ENCODE data around the gene SLC22A23. TPM values are rescaled to one million over a fixed set of nuclear protein-coding genes. Genes with fewer than 3 reads are reported as not detected.
A peak's percentile ranks its signal among the peaks of the same experiment; 100 is the strongest.

SLC22A23 gene
- total and polyA plus RNA-seq, 2 of the 4 experiments (the other 2 are of a cell fraction) = 0.72 to 1.6 TPM

DNA sequence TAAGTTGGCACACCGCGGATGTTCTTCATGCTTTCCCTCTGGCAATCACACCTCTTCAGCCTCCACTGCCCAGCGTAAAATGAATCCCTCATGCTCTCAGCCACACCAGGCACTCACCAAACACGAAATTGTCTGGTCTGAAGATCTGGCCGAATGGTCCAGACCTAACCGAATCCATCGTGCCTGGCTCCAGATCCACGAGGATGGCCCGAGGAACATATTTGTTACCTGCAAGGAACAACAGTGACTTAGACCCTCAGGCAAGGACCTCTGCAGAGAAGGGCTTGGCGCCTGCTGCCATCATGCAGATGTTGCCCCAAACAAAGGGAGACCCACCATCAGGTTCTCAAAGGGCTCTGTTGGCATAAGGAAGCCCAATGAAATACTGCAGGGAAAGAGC, 230.8 kb downstream of the SLC22A23 start:
- H3K23ac ChIP-seq (ENCODE audit: low read depth, low read length) = no peak overlapping the region
- ATAC-seq (ENCODE audit: low read depth) = no peak
- peaks cover 45% of the 10 kb centered on the region for H3K27me3 ChIP-seq (ENCODE audit: control insufficient read depth, insufficient read depth, low read length)
- H4K91ac ChIP-seq (ENCODE audit: insufficient read depth, low read depth, low read length) = no peak overlapping the region
- H3K4me2 ChIP-seq (ENCODE audit: low read depth, low read length) = peak overlapping the region; percentile 79; the same call in 1 of the 2 replicates
- H3K56ac ChIP-seq (ENCODE audit: extremely low read depth, insufficient read depth, low read length) = no peak overlapping the region
- H4K20me1 ChIP-seq (ENCODE audit: insufficient read depth, low read length) = peaks cover 9% of the 10 kb centered on the region; the same call in 1 of the 2 replicates
- no peak overlapping the region for H3K4ac ChIP-seq (ENCODE audit: low read depth, low read length)
- no peak overlapping the region for H2BK15ac ChIP-seq (ENCODE audit: low read depth, low read length)
- H3K79me1 ChIP-seq (ENCODE audit: low read depth in 1 of 2, low read length in 2 of 2) = peaks cover 0 to 4% of the 10 kb centered on the region in 2 experiments; a peak in 1 of 4 replicates
- peaks cover 7% of the 10 kb centered on the region; the same call in 1 of the 2 replicates for H3K9me1 ChIP-seq (ENCODE audit: insufficient read depth, low read length)
- BruUV-seq (replicated peaks) = no TSS peak
- no peak overlapping the region for H2BK20ac ChIP-seq (ENCODE audit: low read depth, low read length)
- H4K8ac ChIP-seq (ENCODE audit: low read depth in 2 of 2, low read length in 2 of 2) = no peak overlapping the region
- no peak overlapping the region for H3K9ac ChIP-seq (ENCODE audit: low read depth, low read length)
- H4K5ac ChIP-seq (ENCODE audit: low read depth, low read length) = no peak overlapping the region
- no peaks in the 10 kb centered on the region for H3K36me3 ChIP-seq (ENCODE audit: control insufficient read depth, insufficient read depth, low read length)
- in situ Hi-C loops (cut with MboI; ENCODE audit: low sequenced_read_pairs) (no loop called here), intact Hi-C loops (cut with micrococcal nuclease) (no loop called here), dilution Hi-C loops (cut with HindIII; ENCODE audit: low sequenced_read_pairs, unreplicated experiment) (no loop called here)
- no peak overlapping the region for H2AFZ ChIP-seq (replicated peaks; ENCODE audit: low read length, poor library complexity)
- no peak overlapping the region for H2AK5ac ChIP-seq (ENCODE audit: low read depth, low read length)
- no peak overlapping the region for H3K4me3 ChIP-seq (ENCODE audit: insufficient read depth, low read depth, low read length)
- no peak overlapping the region for H2BK5ac ChIP-seq (ENCODE audit: low read depth, low read length, poor library complexity, severe bottlenecking)
- no peak for TF ChIP-seq RAD21 (IDR thresholded peaks at IDR 0.05; ENCODE audit: low read length)
- TF ChIP-seq MAFK (IDR thresholded peaks at IDR 0.05; ENCODE audit: low read depth, low read length) = no peak
- no peak for TF ChIP-seq POLR2A (IDR thresholded peaks at IDR 0.05; ENCODE audit: low read depth, low read length)
- TF ChIP-seq, protein P1, sequence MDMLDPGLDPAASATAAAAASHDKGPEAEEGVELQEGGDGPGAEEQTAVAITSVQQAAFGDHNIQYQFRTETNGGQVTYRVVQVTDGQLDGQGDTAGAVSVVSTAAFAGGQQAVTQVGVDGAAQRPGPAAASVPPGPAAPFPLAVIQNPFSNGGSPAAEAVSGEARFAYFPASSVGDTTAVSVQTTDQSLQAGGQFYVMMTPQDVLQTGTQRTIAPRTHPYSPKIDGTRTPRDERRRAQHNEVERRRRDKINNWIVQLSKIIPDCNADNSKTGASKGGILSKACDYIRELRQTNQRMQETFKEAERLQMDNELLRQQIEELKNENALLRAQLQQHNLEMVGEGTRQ (IDR thresholded peaks at IDR 0.05; ENCODE audit: low read depth, low read length) = no peak
- TF ChIP-seq RCOR1 (IDR thresholded peaks at IDR 0.05; ENCODE audit: insufficient replicate concordance, low read length) = no peak
- TF ChIP-seq NFE2L2 (IDR thresholded peaks at IDR 0.05; ENCODE audit: low read depth, low read length) = no peak
- no peak for TF ChIP-seq CHD1 (IDR thresholded peaks at IDR 0.05; ENCODE audit: low read depth, low read length)
- TF ChIP-seq MAZ (IDR thresholded peaks at IDR 0.05; ENCODE audit: borderline replicate concordance, low read depth, low read length) = no peak
- H3K9me3 ChIP-seq (ENCODE audit: control insufficient read depth, insufficient read depth, low read length) = peaks cover 2% of the 10 kb centered on the region; the same call in 1 of the 2 replicates
- H3K27ac ChIP-seq (ENCODE audit: insufficient read depth, low read length) = no peak overlapping the region
- H2AK9ac ChIP-seq (replicated peaks; ENCODE audit: low read depth, low read length, poor library complexity) = peak overlapping the region; percentile 42
- no peak overlapping the region for H3K18ac ChIP-seq (ENCODE audit: low read depth, low read length)
- 84% methylated on average over 8 of the region's 10 CpGs; no CpG with 5 or more reads in 1 of the 2 experiments for whole genome bisulfite sequencing, 2 experiments (ENCODE audit: extremely low coverage in 2 of 2, insufficient read length in 1 of 2)
- no peak overlapping the region for H3K14ac ChIP-seq (replicated peaks; ENCODE audit: low read depth, low read length)
- H3K4me1 ChIP-seq (ENCODE audit: control insufficient read depth, insufficient read depth, low read length) = no peaks in the 10 kb centered on the region; the same call in 1 of the 2 replicates
- no peak for DNase-seq
- CTCF ChIA-PET = no interaction called here
- no peak overlapping the region for H2BK120ac ChIP-seq (ENCODE audit: low read depth, low read length)
- POLR2A ChIA-PET (ENCODE audit: unreplicated experiment) = no interaction called here
